ENCODE data around the gene GUCY1A1.

Gene GUCY1A1

GRCh38 chr4:155762334-155762733 lies 95.7 kb downstream of the GUCY1A1 start:
- H3K4me3 ChIP-seq (ENCODE audit: low read depth, low read length) = no peak overlapping the region
- TF ChIP-seq CTCF (IDR thresholded peaks at IDR 0.05; ENCODE audit: low read depth, low read length) = no peak

- no peak overlapping the region for H3K4me3 ChIP-seq (ENCODE audit: low read depth, low read length)
- TF ChIP-seq CTCF (IDR thresholded peaks at IDR 0.05; ENCODE audit: low read depth, low read length) = no peak
Observed at GRCh38 chr4:155763551-155763950, 96.9 kb downstream of the GUCY1A1 start.

- TF ChIP-seq CTCF (IDR thresholded peaks at IDR 0.05; ENCODE audit: low read depth, low read length) = no peak
- H3K4me3 ChIP-seq (ENCODE audit: low read depth, low read length) = no peak overlapping the region
Observed at GRCh38 chr4:155765149-155765548, 98.5 kb downstream of the GUCY1A1 start.

GRCh38 chr4:155766622-155767021 lies 100.0 kb downstream of the GUCY1A1 start:
- no peak overlapping the region for H3K4me3 ChIP-seq (ENCODE audit: low read depth, low read length)
- TF ChIP-seq CTCF (IDR thresholded peaks at IDR 0.05; ENCODE audit: low read depth, low read length) = no peak

GRCh38 chr4:155768370-155768769 lies 101.7 kb downstream of the GUCY1A1 start:
- H3K4me3 ChIP-seq (ENCODE audit: low read depth, low read length) = no peak overlapping the region
- no peak for TF ChIP-seq CTCF (IDR thresholded peaks at IDR 0.05; ENCODE audit: low read depth, low read length)

GRCh38 chr4:155769090-155769489 lies 102.4 kb downstream of the GUCY1A1 start:
- TF ChIP-seq CTCF (IDR thresholded peaks at IDR 0.05; ENCODE audit: low read depth, low read length) = no peak
- H3K4me3 ChIP-seq (ENCODE audit: low read depth, low read length) = no peak overlapping the region

GRCh38 chr4:155772459-155773195 lies 106.0 kb downstream of the GUCY1A1 start:
- TF ChIP-seq CTCF (IDR thresholded peaks at IDR 0.05; ENCODE audit: low read depth, low read length) = no peak
- no peak overlapping the region for H3K4me3 ChIP-seq (ENCODE audit: low read depth, low read length)

Data from WI38 (cell line).